GM21515 (cell line): Measurements from ENCODE around the gene SS18L1.

Source experiments
- ATAC-seq: cut with Tn5 transposase; IDR thresholded peaks from one replicate; pipeline ENCODE4 v1.9.1; 2021; ENCODE audit not compliant: unreplicated experiment

Gene SS18L1

DNA sequence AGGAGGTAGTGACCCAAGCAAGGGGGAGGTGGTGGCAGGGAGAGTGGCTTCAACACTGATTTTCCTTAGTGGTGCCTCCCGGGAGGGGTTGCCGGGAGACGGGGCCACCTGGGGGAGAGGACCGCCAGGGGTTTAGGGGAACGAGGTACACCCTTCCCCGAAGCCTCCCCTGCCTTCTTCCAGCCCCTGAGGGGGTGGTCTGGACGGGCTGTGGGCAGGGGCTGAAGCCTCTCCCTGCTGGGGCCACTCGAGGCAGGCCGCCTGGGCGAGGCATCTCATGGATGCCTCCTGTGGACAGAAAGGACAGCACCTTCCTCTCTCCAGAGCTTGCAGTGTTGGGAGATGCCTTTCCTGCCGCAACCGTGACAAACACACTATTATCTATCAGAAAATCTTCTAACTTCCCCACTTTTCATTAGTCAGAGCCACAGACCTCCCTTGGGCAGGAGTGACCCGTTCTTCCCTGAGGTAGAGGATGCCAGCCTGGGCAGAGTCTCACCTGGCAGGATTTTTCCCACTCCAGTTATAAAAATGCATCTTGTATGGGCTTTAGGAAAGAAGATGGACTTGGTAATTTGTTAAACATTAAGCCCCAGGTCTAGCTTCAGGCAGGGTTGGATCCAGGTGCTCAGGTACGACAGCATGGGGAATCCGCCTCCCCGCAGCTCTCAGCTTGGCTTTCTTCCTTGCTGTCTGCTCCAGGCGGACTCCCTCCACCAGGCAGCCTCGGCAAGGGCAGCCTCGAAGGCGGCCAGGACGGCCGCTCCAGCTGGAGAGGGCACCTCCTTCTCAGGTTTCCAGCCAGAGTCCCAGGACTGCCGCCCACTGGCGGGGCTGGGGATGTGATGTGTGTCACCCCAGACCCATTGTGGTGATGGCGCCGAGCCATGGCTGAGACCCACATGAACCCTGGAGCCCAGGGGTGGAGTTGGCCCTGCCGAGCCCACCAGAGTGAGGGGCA is 65.5 kb downstream of the SS18L1 start:
- no peak for ATAC-seq

GRCh38 chr20:62209850-62210495 is 66.4 kb downstream of the SS18L1 start:
- no peak for ATAC-seq

DNA sequence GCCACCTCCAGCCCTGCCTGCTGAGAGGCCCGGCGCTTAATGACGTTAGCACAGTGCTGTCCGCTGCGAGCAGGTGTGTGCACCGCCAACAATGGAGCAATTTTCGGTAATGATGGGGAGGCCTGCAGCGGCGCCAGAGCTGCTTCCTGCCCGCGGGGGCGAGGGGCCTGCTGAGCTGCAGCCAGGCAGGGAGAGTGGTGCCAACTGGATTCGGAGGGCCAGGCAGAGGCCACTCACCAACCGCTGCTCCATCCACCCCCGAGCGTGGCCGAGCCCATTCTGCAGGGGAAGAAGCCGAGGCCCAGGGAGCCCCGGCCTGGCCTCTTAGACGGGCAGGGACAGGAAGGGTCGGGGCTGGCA is 66.9 kb downstream of the SS18L1 start:
- ATAC-seq = no peak

- ATAC-seq = no peak
These were observed 67.6 kb downstream of the SS18L1 start for GRCh38 chr20:62211216-62211615.

DNA sequence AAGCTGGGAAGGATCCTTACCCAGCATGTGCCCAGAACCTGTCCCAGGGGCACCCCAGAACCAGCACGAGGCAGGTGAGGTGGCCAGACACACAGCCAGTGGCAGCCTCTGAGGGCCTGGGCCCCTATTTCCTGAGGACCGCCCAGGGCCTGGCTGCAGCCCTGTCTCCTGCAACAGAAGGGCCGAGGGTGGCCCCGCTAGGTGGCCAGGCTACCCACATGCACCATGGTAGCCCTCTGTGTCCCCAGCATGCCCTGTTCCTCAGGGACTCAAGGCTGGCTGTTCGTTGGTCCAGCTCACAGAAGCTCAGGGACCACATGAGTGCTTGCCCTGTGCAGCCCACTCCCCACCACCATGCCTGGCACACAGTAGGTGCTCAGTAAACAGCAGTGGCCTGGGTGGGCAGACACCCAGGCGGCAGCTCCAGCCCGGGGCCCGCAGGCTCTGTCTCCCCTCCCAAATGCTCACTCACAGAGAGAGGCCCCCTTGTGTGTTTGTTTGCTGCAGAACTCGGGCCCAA is 68.3 kb downstream of the SS18L1 start:
- ATAC-seq = no peak

DNA sequence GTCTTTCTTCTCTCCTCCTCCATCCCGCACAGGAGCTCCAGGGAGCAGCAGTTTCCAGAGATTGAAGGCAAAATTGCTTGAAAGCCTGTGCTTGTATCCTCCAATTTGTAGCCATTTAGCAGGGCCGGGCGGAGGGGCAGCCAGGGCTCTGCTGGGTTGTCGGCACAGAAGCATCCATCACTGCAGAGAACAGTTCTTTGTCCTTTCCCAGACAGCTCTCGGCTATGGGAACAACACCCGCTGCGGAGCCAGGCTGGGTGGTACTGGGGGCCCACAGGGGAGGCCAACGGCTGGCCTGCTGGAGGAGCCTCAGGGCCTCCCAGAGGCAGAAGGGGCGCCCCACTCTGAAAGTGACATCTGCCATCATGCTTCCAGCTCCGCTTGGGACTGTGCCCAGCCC is 68.7 kb downstream of the SS18L1 start:
- ATAC-seq = no peak

- ATAC-seq = no peak
These were observed 70.5 kb downstream of the SS18L1 start for GRCh38 chr20:62214067-62214466.

- no peak for ATAC-seq
These were observed 71.7 kb downstream of the SS18L1 start for GRCh38 chr20:62215020-62215990.

GRCh38 chr20:62215991-62216635 is 72.5 kb downstream of the SS18L1 start:
- no peak for ATAC-seq

DNA sequence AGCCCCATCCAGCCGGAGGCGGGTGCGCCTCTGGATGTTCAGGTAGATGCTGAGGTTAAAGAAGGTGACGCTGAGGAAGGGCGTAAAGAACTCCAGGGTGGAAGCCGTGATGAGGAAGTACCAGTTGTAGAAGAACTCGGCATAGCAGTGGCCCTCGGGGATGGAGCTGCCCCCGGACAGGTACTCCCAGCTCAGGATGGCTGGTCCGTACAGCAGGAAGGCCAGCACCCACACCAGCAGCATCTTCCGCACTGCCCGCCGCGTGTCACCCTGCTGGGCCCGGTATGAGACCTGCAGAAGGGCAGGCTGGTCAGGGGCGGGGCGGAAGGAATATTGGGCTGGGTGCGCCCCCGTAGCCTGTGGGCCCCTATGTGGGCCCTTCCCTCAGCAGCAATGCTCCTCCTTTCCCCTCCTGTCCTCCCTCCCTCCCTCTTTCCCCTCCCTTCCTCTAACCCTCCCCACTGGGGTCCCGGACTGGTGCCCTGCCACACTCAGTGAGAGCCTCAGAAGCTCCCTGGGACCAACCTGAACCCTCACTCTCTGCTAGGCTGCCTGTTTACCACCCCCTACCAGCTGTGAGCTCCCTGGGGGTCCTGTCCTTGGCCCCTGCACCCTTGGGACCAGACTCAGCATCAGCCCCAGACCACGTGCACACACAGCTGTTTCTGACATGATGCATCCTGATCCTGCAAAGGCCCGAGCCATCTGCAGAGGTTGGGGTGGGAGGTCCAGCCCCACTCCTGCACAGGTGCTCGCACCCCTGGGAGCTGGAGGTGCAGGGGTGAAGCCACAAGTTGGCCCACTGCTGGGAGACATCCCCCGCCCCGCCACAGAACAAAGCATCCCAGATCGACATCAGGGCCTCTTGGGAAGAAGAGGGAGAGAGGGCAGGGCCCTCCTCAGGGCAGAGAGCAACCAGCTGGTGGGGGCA is 73.3 kb downstream of the SS18L1 start:
- ATAC-seq = no peak

- ATAC-seq = no peak
These were observed 74.6 kb downstream of the SS18L1 start for GRCh38 chr20:62217913-62218773.

DNA sequence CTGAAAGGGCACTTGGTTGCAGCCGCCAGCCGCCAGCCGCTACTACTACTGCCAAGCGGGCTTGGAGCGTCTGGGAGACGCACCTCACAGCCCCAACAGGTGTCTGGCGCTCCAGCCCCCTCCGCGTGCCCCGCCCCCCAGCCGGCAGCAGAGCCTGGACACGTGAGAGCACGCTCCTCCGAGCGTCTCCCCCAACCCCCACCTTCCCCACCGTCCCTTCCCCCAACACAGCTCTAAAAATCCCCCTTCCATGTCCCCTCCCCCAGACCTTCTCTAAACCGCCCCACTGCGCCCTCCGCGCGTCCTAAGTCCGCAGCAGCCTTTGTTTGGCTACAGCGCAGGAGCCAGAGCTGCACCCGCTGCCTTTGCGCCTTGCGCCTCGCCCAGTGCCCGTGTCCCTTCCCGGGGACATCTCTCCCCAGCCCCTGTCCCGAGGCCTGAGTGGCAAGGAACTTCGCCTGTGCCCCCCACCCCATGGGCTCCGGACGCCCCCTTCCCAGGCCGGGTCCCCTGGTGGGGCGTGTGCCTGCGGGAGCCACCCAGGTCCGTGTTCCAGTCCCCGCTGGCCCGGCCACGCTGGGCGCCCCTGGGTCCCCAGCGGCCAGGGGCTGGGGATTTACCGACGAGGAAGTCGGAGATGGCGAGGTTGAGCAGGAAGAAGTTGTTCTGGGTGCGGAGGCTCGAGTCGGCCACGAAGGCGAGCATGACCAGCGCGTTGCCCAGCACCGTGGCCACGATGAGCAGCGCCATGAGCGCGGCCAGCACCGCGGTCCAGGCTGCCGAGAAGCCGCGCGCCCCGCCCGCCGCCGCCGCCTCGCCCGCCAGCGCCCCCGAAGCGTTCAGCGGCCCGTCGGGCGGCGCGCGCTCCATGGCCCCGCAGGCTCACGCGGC is 75.8 kb downstream of the SS18L1 start:
- no peak for ATAC-seq

- no peak for ATAC-seq
These were observed 76.6 kb downstream of the SS18L1 start, which contains the start of gene HRH3 for GRCh38 chr20:62219992-62220665. HRH3 (minus strand) TSS chr20:62220278; CDS start chr20:62219970, 308 bp downstream.

DNA sequence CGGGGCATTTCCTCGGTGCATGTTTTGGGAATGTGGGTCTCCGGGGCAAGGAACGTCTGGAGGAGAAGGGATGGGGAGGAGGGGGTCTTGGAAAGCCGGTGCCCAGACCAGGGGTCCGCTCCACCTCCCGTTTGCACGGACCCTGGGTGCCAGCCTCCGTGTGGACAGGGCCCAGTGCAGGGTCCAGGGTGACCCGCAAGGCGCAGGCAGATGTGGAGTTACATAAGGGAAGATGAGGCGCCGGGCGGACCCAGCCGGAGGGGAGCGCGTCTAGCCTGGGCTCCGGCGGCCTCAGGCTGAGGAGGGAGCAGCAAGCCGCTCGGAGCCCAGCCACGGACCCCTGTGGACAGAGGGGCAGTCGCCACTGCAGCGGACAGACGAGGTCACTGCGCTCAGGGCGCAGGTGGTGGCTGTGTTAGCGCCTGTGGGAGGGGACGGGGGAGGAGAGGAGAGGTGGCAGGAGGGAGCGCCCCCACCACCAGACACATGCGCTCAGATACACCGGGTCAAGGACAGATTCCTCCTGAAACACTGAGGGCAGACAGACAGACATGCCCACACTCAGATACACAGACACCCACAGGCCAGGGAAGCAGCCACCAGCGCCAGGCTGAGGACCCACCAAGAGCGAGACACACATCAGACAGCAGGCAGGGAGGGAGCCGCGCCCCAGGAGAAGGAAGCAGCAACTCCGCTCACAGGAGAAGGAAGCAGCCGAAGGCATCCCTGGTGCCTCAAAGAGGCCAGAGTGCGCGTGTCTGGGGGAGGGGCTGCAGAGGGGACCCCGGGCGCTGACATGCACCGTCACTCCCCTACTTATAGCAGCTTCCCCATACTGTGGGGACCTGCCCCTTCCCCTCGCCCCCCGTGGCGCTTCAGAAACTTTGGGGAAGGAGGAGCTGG is 77.3 kb downstream of the SS18L1 start:
- no peak for ATAC-seq

DNA sequence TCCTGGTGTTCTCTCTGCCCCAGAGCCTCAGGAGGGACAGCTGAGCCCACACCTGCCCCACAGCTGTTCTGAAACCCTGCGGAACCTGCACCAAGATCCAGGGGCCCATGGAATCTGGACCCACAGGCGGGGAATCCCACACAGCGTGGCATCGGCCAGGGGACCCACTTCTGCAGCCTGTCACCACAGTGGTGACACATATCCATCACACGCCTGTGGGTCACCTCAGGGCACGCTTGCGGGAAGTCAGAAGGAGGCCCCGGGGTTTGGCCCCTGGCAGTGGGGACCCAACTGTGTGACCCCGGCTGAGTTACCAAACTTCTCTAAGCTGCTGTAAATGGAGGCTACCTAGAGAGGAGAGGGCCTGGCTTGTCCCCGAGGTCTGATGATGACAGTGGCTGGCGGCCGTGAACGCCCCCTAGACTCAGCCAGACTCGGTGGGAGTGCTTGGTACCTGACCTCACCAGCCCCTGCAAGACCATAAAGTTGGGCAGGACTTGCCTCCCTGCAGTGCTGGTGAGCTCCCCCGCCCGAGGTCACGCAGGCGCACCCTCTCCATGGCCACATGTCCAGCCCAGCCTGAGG is 78.8 kb downstream of the SS18L1 start:
- ATAC-seq = no peak
